K562 (cell line): ENCODE results near the gene CH25H. TPM values are rescaled to one million over a fixed set of nuclear protein-coding genes. Genes with fewer than 3 reads are reported as not detected.

Source experiments
- ATAC-seq: fragments of 200-7000 bp; cut with Tn5 transposase; 3 replicates; pipeline ENCODE4 v1.9.1; 2020; ENCODE audit warnings: moderate library complexity
- BruUV-seq: library from RNA; stranded (reverse); fragments of 400-500 nt; replicated peaks from 2 replicates; lab custom pipeline; 2021; lab: Mats Ljungman, UMichigan
- CTCF ChIA-PET: fragments of 300-600 bp; formaldehyde crosslinking; extraction: SDS; loops from one replicate; lab custom pipeline; 2021; ENCODE audit warnings: low intra/inter-chr PET ratio; lab: Yijun Ruan, JAX
- POLR2A ChIA-PET: fragments of 300-600, 350-650 bp; sonication (Branson Sonifier 250); formaldehyde crosslinking; extraction: SDS; loops from one replicate; lab custom pipeline; 2021; ENCODE audit warnings: antibody characterized with exemption, inconsistent platforms; lab: Yijun Ruan, JAX
- DNase-seq, 4 experiments: peaks; one replicate each; pipeline versions ENCODE4 v3.0.0 to v3.0.0-alpha.2; 2011 to 2018; ENCODE audit warnings: low spot score in 3 of 4, mixed read lengths in 3 of 4; ENCODE audit errors: extremely low read depth in 1 of 4
- FAIRE-seq: peaks from 2 replicates; lab custom pipeline; 2011; peaks lifted over from hg19 to GRCh38; lab: Jason Lieb, UNC
- H2AFZ ChIP-seq: 2 replicates; pipeline ENCODE4 v1.6.0; 2011; ENCODE audit warnings: low read depth, low read length, control low read depth, inconsistent platforms
- H3K27ac ChIP-seq: fragments of 200-600 bp; 3 replicates; pipeline ENCODE4 v1.8.0; 2011; ENCODE audit warnings: low read depth, mild to moderate bottlenecking, control low read depth, inconsistent platforms, low read length, moderate library complexity, mixed read lengths; ENCODE audit errors: extremely low read depth
- H3K27me3 ChIP-seq, 2 experiments: fragments of 300-600 bp in 1 of 2; 2 replicates in 1 of 2; 3 replicates in 1 of 2; pipeline versions ENCODE4 v1.6.0 to v1.8.0; 2011; ENCODE audit warnings: inconsistent platforms in 2 of 2, low read length in 2 of 2, mild to moderate bottlenecking in 1 of 2, mixed read lengths in 1 of 2, moderate library complexity in 1 of 2; ENCODE audit not compliant: control insufficient read depth in 2 of 2, insufficient read depth in 2 of 2
- H3K36me3 ChIP-seq: fragments of 300-600 bp; 3 replicates; pipeline ENCODE4 v1.8.0; 2011; ENCODE audit warnings: mild to moderate bottlenecking, low read length, inconsistent platforms; ENCODE audit not compliant: control insufficient read depth, insufficient read depth
- H3K4me1 ChIP-seq, 2 experiments: fragments of 200-600 bp in 1 of 2; replicated peaks in 1 of 2; 2 replicates in 1 of 2; 3 replicates in 1 of 2; pipeline versions ENCODE4 v1.5.1 to v1.8.0; 2011; ENCODE audit warnings: inconsistent platforms in 2 of 2, low read length in 2 of 2, mild to moderate bottlenecking in 1 of 2, mixed read lengths in 1 of 2, moderate library complexity in 1 of 2; ENCODE audit not compliant: control insufficient read depth in 2 of 2, insufficient read depth in 2 of 2
- H3K4me2 ChIP-seq: 2 replicates; pipeline ENCODE4 v1.6.1; 2011; ENCODE audit warnings: low read length, control low read depth, inconsistent platforms, mixed read lengths; ENCODE audit not compliant: insufficient read depth
- H3K4me3 ChIP-seq: fragments of 200-600 bp; sonication (generic), shearing (Covaris generic); 2 replicates; pipeline ENCODE4 v1.5.1; 2016; ENCODE audit warnings: control low read depth, inconsistent platforms
- H3K79me2 ChIP-seq: fragments of 200-600 bp; 3 replicates; pipeline ENCODE4 v1.8.0; 2011; ENCODE audit warnings: low read length, inconsistent platforms; ENCODE audit not compliant: control insufficient read depth, insufficient read depth
- H3K9ac ChIP-seq, 2 experiments: 2 replicates each; pipeline versions ENCODE4 v1.6.0 to v1.6.1; 2011; ENCODE audit warnings: low read depth in 2 of 2, low read length in 2 of 2, control low read depth in 1 of 2, inconsistent platforms in 1 of 2, mild to moderate bottlenecking in 1 of 2, mixed read lengths in 1 of 2; ENCODE audit not compliant: insufficient read depth in 1 of 2
- H3K9me1 ChIP-seq: one replicate; pipeline ENCODE4 v1.6.0; 2011; ENCODE audit warnings: inconsistent platforms, mild to moderate bottlenecking, low read length, moderate library complexity; ENCODE audit not compliant: control insufficient read depth, insufficient read depth
- H3K9me3 ChIP-seq: replicated peaks from 2 replicates; pipeline ENCODE4 v1.5.1; 2011; ENCODE audit warnings: low read depth, low read length, inconsistent platforms; ENCODE audit not compliant: control insufficient read depth, insufficient read depth
- H4K20me1 ChIP-seq: replicated peaks from 2 replicates; pipeline ENCODE4 v1.6.1; 2011; ENCODE audit warnings: low read length, inconsistent platforms, mixed read lengths; ENCODE audit not compliant: control insufficient read depth, insufficient read depth
- ARID3A ChIP-seq: IDR thresholded peaks from 2 replicates; pipeline ENCODE4 v1.6.1; 2012; ENCODE audit warnings: low read depth, low read length, improper control_type of control experiment, borderline replicate concordance
- CC2D1A ChIP-seq: fragments of 450-650 bp; IDR thresholded peaks from 2 replicates; pipeline ENCODE4 v1.6.1; 2017; ENCODE audit warnings: mild to moderate bottlenecking
- MXI1 ChIP-seq: IDR thresholded peaks from 2 replicates; pipeline ENCODE4 v1.6.1; 2011; ENCODE audit warnings: low read depth, mild to moderate bottlenecking, improper control_type of control experiment, low read length
- ZBTB40 ChIP-seq, 2 experiments: fragments of 450-650 bp in 1 of 2; sonication (generic) in 1 of 2; formaldehyde crosslinking in 1 of 2; IDR thresholded peaks; 2 replicates each; pipeline versions ENCODE4 v1.7.1 to v1.9.0; 2016 to 2022; ENCODE audit warnings: inconsistent platforms in 1 of 2, mild to moderate bottlenecking in 1 of 2, missing genetic modification reagents in 1 of 2
- ZBTB49 ChIP-seq: sonication (generic); formaldehyde crosslinking; IDR thresholded peaks from 2 replicates; pipeline ENCODE4 v1.8.0; 2022; ENCODE audit warnings: missing genetic modification reagents, mild to moderate bottlenecking, borderline replicate concordance
- ZNF12 ChIP-seq: sonication (generic); formaldehyde crosslinking; IDR thresholded peaks from 2 replicates; pipeline ENCODE4 v1.4.0; 2020; ENCODE audit warnings: mild to moderate bottlenecking, missing genetic modification reagents
- ZNF778 ChIP-seq: fragments of 450-650 bp; formaldehyde crosslinking; IDR thresholded peaks from 2 replicates; pipeline ENCODE4 v1.4.0; 2020; ENCODE audit warnings: mild to moderate bottlenecking, moderate library complexity
- WGBS: fragments of 100-300 bp; shearing (Covaris generic); methylation state at CpG from one replicate; pipeline ENCODE4 v1.1.6; 2016; ENCODE audit warnings: low coverage, mixed read lengths; ENCODE audit not compliant: insufficient coverage; ENCODE audit errors: missing lambda C conversion rate; 5-methylcytosine and 5-hydroxymethylcytosine counted together
- in situ Hi-C: fragments of 300-500 bp; cut with MboI; formaldehyde crosslinking; loops from 4 replicates; pipeline ENCODE4 v1.15.0; 2018; ENCODE audit warnings: inconsistent platforms, mixed read lengths
- intact Hi-C: fragments of 100-400 bp; cut with micrococcal nuclease; formaldehyde crosslinking; loops from 2 replicates; pipeline ENCODE4 v1.14.2; 2022
- polyA plus RNA-seq, 8 experiments: library from polyadenylated mRNA; depleted of rRNA in 4 of 8; stranded (reverse) in 5 of 8; unstranded in 3 of 8; fragments of >200 nt; fragmentation: Nextera tagmentation in 2 of 8; fragmentation: Illumina TruSeq in 1 of 8; extraction: Ambion mirVana in 2 of 8; extraction: Trizol in 1 of 8; gene quantifications; 2 replicates each; pipeline versions ENCODE4 v1.2.1 to v1.2.3, GENCODE V29; 2011 to 2014; ENCODE audit warnings: inconsistent platforms in 1 of 8, missing spikeins in 1 of 8
- total RNA-seq, 7 experiments: library from RNA; depleted of rRNA in 6 of 7; stranded (reverse); fragments of >200 nt in 6 of 7; fragmentation: Illumina TruSeq in 2 of 7; extraction: Trizol in 2 of 7; gene quantifications; 2 replicates each; pipeline versions ENCODE4 v1.2.1 to v1.2.3, GENCODE V29; 2011 to 2021; ENCODE audit warnings: low replicate concordance in 1 of 7

Gene CH25H
- total and polyA plus RNA-seq, 9 of the 15 experiments (the other 6 are each of a cell fraction or from before 2014, with no cell fraction given), result not detected

GRCh38 chr10:89171263-89171872 is 35.7 kb downstream of the CH25H start:
- in situ Hi-C loops (no loop called here), intact Hi-C loops (no loop called here)
- no peaks in the 10 kb centered on the region for H3K9me1 ChIP-seq
- H3K9me3 ChIP-seq, result no peaks in the 10 kb centered on the region
- H3K9ac ChIP-seq, result no peak overlapping the region
- ATAC-seq (no peak), FAIRE-seq (no peak), DNase-seq (no peak)
- no peak overlapping the region for H3K4me3 ChIP-seq
- no peak overlapping the region for H3K4me2 ChIP-seq
- no peaks in the 10 kb centered on the region for H3K27me3 ChIP-seq
- H3K27ac ChIP-seq, result no peak overlapping the region
- H4K20me1 ChIP-seq, result no peaks in the 10 kb centered on the region
- no peaks in the 10 kb centered on the region for H3K4me1 ChIP-seq
- no peaks in the 10 kb centered on the region for H3K79me2 ChIP-seq
- ChIA-PET CTCF (no interaction called here), POLR2A (no interaction called here)
- 0% methylated on average over 2 of the region's 2 CpGs for WGBS
- no peak overlapping the region for H2AFZ ChIP-seq
- no peaks in the 10 kb centered on the region for H3K36me3 ChIP-seq
- no TSS peak for BruUV-seq
- TF ChIP-seq ZNF12 (CRISPR knock-in tag) (no peak), ZBTB49 (CRISPR knock-in tag) (no peak), ZNF778 (no peak), CC2D1A (no peak), MXI1 (no peak), ZBTB40 (IDR thresholded peaks at IDR 0.05) (no peak), ZBTB40 (CRISPR knock-in tag; IDR thresholded peaks at IDR 0.05) (no peak), ARID3A (no peak)
